Measurements from ENCODE around the gene TRPT1.

- no peak for TF ChIP-seq EZH2phosphoT487 (IDR thresholded peaks at IDR 0.05; ENCODE audit: borderline replicate concordance, low read length)
- no peak for TF ChIP-seq CTCF (IDR thresholded peaks at IDR 0.05; ENCODE audit: low read depth, low read length, poor library complexity, severe bottlenecking)
Measured at GRCh38 chr11:64192434-64192833, 33.6 kb downstream of the TRPT1 start.
